K562 (cell line): ENCODE measurements around the gene RINT1. TPM values are rescaled to one million over a fixed set of nuclear protein-coding genes. Genes with fewer than 3 reads are reported as not detected.

ENCODE experiments used
- ATAC-seq: fragments of 200-7000 bp; cut with Tn5 transposase; 3 replicates; pipeline ENCODE4 v1.9.1; 2020; ENCODE audit warnings: moderate library complexity
- BruUV-seq: library from RNA; stranded (reverse); fragments of 400-500 nt; replicated peaks from 2 replicates; lab custom pipeline; 2021; lab: Mats Ljungman, UMichigan
- CTCF ChIA-PET: fragments of 300-600 bp; formaldehyde crosslinking; extraction: SDS; loops from one replicate; lab custom pipeline; 2021; ENCODE audit warnings: low intra/inter-chr PET ratio; lab: Yijun Ruan, JAX
- POLR2A ChIA-PET: fragments of 300-600, 350-650 bp; sonication (Branson Sonifier 250); formaldehyde crosslinking; extraction: SDS; loops from one replicate; lab custom pipeline; 2021; ENCODE audit warnings: antibody characterized with exemption, inconsistent platforms; lab: Yijun Ruan, JAX
- DNase-seq, 4 experiments: peaks; one replicate each; pipeline versions ENCODE4 v3.0.0 to v3.0.0-alpha.2; 2011 to 2018; ENCODE audit warnings: low spot score in 3 of 4, mixed read lengths in 3 of 4; ENCODE audit errors: extremely low read depth in 1 of 4
- FAIRE-seq: peaks from 2 replicates; lab custom pipeline; 2011; peaks lifted over from hg19 to GRCh38; lab: Jason Lieb, UNC
- H2AFZ ChIP-seq: 2 replicates; pipeline ENCODE4 v1.6.0; 2011; ENCODE audit warnings: low read depth, low read length, control low read depth, inconsistent platforms
- H3K27ac ChIP-seq: fragments of 200-600 bp; 3 replicates; pipeline ENCODE4 v1.8.0; 2011; ENCODE audit warnings: low read depth, mild to moderate bottlenecking, control low read depth, inconsistent platforms, low read length, moderate library complexity, mixed read lengths; ENCODE audit errors: extremely low read depth
- H3K27me3 ChIP-seq, 2 experiments: fragments of 300-600 bp in 1 of 2; 2 replicates in 1 of 2; 3 replicates in 1 of 2; pipeline versions ENCODE4 v1.6.0 to v1.8.0; 2011; ENCODE audit warnings: inconsistent platforms in 2 of 2, low read length in 2 of 2, mild to moderate bottlenecking in 1 of 2, mixed read lengths in 1 of 2, moderate library complexity in 1 of 2; ENCODE audit not compliant: control insufficient read depth in 2 of 2, insufficient read depth in 2 of 2
- H3K36me3 ChIP-seq: fragments of 300-600 bp; 3 replicates; pipeline ENCODE4 v1.8.0; 2011; ENCODE audit warnings: mild to moderate bottlenecking, low read length, inconsistent platforms; ENCODE audit not compliant: control insufficient read depth, insufficient read depth
- H3K4me1 ChIP-seq, 2 experiments: fragments of 200-600 bp in 1 of 2; replicated peaks in 1 of 2; 2 replicates in 1 of 2; 3 replicates in 1 of 2; pipeline versions ENCODE4 v1.5.1 to v1.8.0; 2011; ENCODE audit warnings: inconsistent platforms in 2 of 2, low read length in 2 of 2, mild to moderate bottlenecking in 1 of 2, mixed read lengths in 1 of 2, moderate library complexity in 1 of 2; ENCODE audit not compliant: control insufficient read depth in 2 of 2, insufficient read depth in 2 of 2
- H3K4me2 ChIP-seq: 2 replicates; pipeline ENCODE4 v1.6.1; 2011; ENCODE audit warnings: low read length, control low read depth, inconsistent platforms, mixed read lengths; ENCODE audit not compliant: insufficient read depth
- H3K4me3 ChIP-seq: fragments of 200-600 bp; sonication (generic), shearing (Covaris generic); 2 replicates; pipeline ENCODE4 v1.5.1; 2016; ENCODE audit warnings: control low read depth, inconsistent platforms
- H3K79me2 ChIP-seq: fragments of 200-600 bp; 3 replicates; pipeline ENCODE4 v1.8.0; 2011; ENCODE audit warnings: low read length, inconsistent platforms; ENCODE audit not compliant: control insufficient read depth, insufficient read depth
- H3K9ac ChIP-seq, 2 experiments: 2 replicates each; pipeline versions ENCODE4 v1.6.0 to v1.6.1; 2011; ENCODE audit warnings: low read depth in 2 of 2, low read length in 2 of 2, control low read depth in 1 of 2, inconsistent platforms in 1 of 2, mild to moderate bottlenecking in 1 of 2, mixed read lengths in 1 of 2; ENCODE audit not compliant: insufficient read depth in 1 of 2
- H3K9me1 ChIP-seq: one replicate; pipeline ENCODE4 v1.6.0; 2011; ENCODE audit warnings: inconsistent platforms, mild to moderate bottlenecking, low read length, moderate library complexity; ENCODE audit not compliant: control insufficient read depth, insufficient read depth
- H3K9me3 ChIP-seq: replicated peaks from 2 replicates; pipeline ENCODE4 v1.5.1; 2011; ENCODE audit warnings: low read depth, low read length, inconsistent platforms; ENCODE audit not compliant: control insufficient read depth, insufficient read depth
- H4K20me1 ChIP-seq: replicated peaks from 2 replicates; pipeline ENCODE4 v1.6.1; 2011; ENCODE audit warnings: low read length, inconsistent platforms, mixed read lengths; ENCODE audit not compliant: control insufficient read depth, insufficient read depth
- E2F6 ChIP-seq, 2 experiments: IDR thresholded peaks; 2 replicates each; pipeline ENCODE4 v1.6.1; 2011; ENCODE audit warnings: borderline replicate concordance in 1 of 2, control low read depth in 1 of 2, low read depth in 1 of 2, low read length in 1 of 2, mild to moderate bottlenecking in 1 of 2, mixed read lengths in 1 of 2, moderate library complexity in 1 of 2; ENCODE audit not compliant: insufficient read depth in 1 of 2, insufficient read length in 1 of 2, poor library complexity in 1 of 2, severe bottlenecking in 1 of 2; ENCODE audit errors: extremely low read depth in 1 of 2
- GATA2 ChIP-seq: sonication (generic); formaldehyde crosslinking; IDR thresholded peaks from 2 replicates; pipeline ENCODE4 v1.4.0; 2020; ENCODE audit warnings: mild to moderate bottlenecking, missing genetic modification reagents
- HIVEP1 ChIP-seq: fragments of 250-450 bp; sonication (Bioruptor Pico); IDR thresholded peaks from 2 replicates; pipeline ENCODE4 v1.4.0; 2020; ENCODE audit warnings: mild to moderate bottlenecking
- HSF4 ChIP-seq: fragments of 250-450 bp; sonication (Bioruptor Pico); IDR thresholded peaks from 2 replicates; pipeline ENCODE4 v2.1.2; 2022; ENCODE audit warnings: mild to moderate bottlenecking, moderate library complexity, borderline replicate concordance
- ILF3 ChIP-seq: fragments of 450-650 bp; IDR thresholded peaks from 2 replicates; pipeline ENCODE4 v1.6.1; 2018; ENCODE audit warnings: antibody characterized with exemption, mild to moderate bottlenecking, moderate library complexity, borderline replicate concordance
- IRF1 ChIP-seq: sonication (generic); formaldehyde crosslinking; IDR thresholded peaks from 2 replicates; pipeline ENCODE4 v1.8.0; 2022; ENCODE audit warnings: missing genetic modification reagents, mild to moderate bottlenecking, borderline replicate concordance
- KAT7 ChIP-seq: sonication (generic); formaldehyde crosslinking; IDR thresholded peaks from 2 replicates; pipeline ENCODE4 v1.8.0; 2022; ENCODE audit warnings: missing genetic modification reagents, mild to moderate bottlenecking, borderline replicate concordance
- LCOR ChIP-seq: sonication (generic); formaldehyde crosslinking; IDR thresholded peaks from 2 replicates; pipeline ENCODE4 v1.8.0; 2022; ENCODE audit warnings: mild to moderate bottlenecking, missing genetic modification reagents
- NR2F6 ChIP-seq: fragments of 450-650 bp; formaldehyde crosslinking; IDR thresholded peaks from 2 replicates; pipeline ENCODE4 v1.4.0; 2020; ENCODE audit warnings: mild to moderate bottlenecking
- NR4A1 ChIP-seq, 2 experiments: fragments of 250-450 bp in 1 of 2; fragments of 450-650 bp in 1 of 2; sonication (Bioruptor Pico) in 1 of 2; IDR thresholded peaks; 2 replicates each; pipeline versions ENCODE4 v1.4.0 to v1.6.1; 2016 to 2020; ENCODE audit warnings: mild to moderate bottlenecking in 2 of 2, missing compliant biosample characterization in 1 of 2, missing genetic modification characterization in 1 of 2, moderate library complexity in 1 of 2
- PCBP1 ChIP-seq: fragments of 200-400 bp; formaldehyde crosslinking; IDR thresholded peaks from 2 replicates; pipeline ENCODE4 v1.6.1; 2018; ENCODE audit warnings: mild to moderate bottlenecking, low read depth, low read length; ENCODE audit not compliant: poor library complexity, severe bottlenecking
- PHB ChIP-seq: fragments of 250-450 bp; sonication (Bioruptor Pico); IDR thresholded peaks from 2 replicates; pipeline ENCODE4 v1.5.0; 2021
- PPARD ChIP-seq: fragments of 250-450 bp; sonication (Bioruptor Pico); IDR thresholded peaks from 2 replicates; pipeline ENCODE4 v1.8.0; 2022; ENCODE audit warnings: inconsistent platforms, mild to moderate bottlenecking, moderate library complexity
- SMARCE1 ChIP-seq: fragments of 450-650 bp; IDR thresholded peaks from 2 replicates; pipeline ENCODE4 v1.7.1; 2016; ENCODE audit warnings: mild to moderate bottlenecking
- TGIF2 ChIP-seq: sonication (generic); formaldehyde crosslinking; IDR thresholded peaks from 2 replicates; pipeline ENCODE4 v1.8.1; 2022; ENCODE audit warnings: mild to moderate bottlenecking, missing genetic modification reagents, moderate library complexity
- TSC22D4 ChIP-seq: fragments of 450-650 bp; IDR thresholded peaks from 2 replicates; pipeline ENCODE4 v1.6.1; 2016; ENCODE audit warnings: missing genetic modification characterization, missing biosample characterization, control low read depth
- ZEB2 ChIP-seq: fragments of 450-650 bp; IDR thresholded peaks from 2 replicates; pipeline ENCODE4 v1.6.1; 2016
- ZNF212 ChIP-seq: fragments of 450-650 bp; formaldehyde crosslinking; IDR thresholded peaks from 2 replicates; pipeline ENCODE4 v1.4.0; 2020; ENCODE audit warnings: mild to moderate bottlenecking
- ZNF644 ChIP-seq: fragments of 200-800 bp; sonication (Bioruptor generic); IDR thresholded peaks from 2 replicates; pipeline ENCODE4 v1.6.1; 2016; ENCODE audit warnings: low read depth, missing genetic modification characterization, missing compliant biosample characterization
- WGBS: fragments of 100-300 bp; shearing (Covaris generic); methylation state at CpG from one replicate; pipeline ENCODE4 v1.1.6; 2016; ENCODE audit warnings: low coverage, mixed read lengths; ENCODE audit not compliant: insufficient coverage; ENCODE audit errors: missing lambda C conversion rate; 5-methylcytosine and 5-hydroxymethylcytosine counted together
- in situ Hi-C: fragments of 300-500 bp; cut with MboI; formaldehyde crosslinking; loops from 4 replicates; pipeline ENCODE4 v1.15.0; 2018; ENCODE audit warnings: inconsistent platforms, mixed read lengths
- intact Hi-C: fragments of 100-400 bp; cut with micrococcal nuclease; formaldehyde crosslinking; loops from 2 replicates; pipeline ENCODE4 v1.14.2; 2022
- polyA plus RNA-seq, 8 experiments: library from polyadenylated mRNA; depleted of rRNA in 4 of 8; stranded (reverse) in 5 of 8; unstranded in 3 of 8; fragments of >200 nt; fragmentation: Nextera tagmentation in 2 of 8; fragmentation: Illumina TruSeq in 1 of 8; extraction: Ambion mirVana in 2 of 8; extraction: Trizol in 1 of 8; gene quantifications; 2 replicates each; pipeline versions ENCODE4 v1.2.1 to v1.2.3, GENCODE V29; 2011 to 2014; ENCODE audit warnings: inconsistent platforms in 1 of 8, missing spikeins in 1 of 8
- total RNA-seq, 7 experiments: library from RNA; depleted of rRNA in 6 of 7; stranded (reverse); fragments of >200 nt in 6 of 7; fragmentation: Illumina TruSeq in 2 of 7; extraction: Trizol in 2 of 7; gene quantifications; 2 replicates each; pipeline versions ENCODE4 v1.2.1 to v1.2.3, GENCODE V29; 2011 to 2021; ENCODE audit warnings: low replicate concordance in 1 of 7

The RINT1 gene
- total and polyA plus RNA-seq, 9 of the 15 experiments (the other 6 are each of a cell fraction or from before 2014, with no cell fraction given), result 21.3 to 74.3 (median 27.4) TPM

GRCh38 chr7:105530546-105530945 lies 1.5 kb upstream of the RINT1 start (continued):
- TF ChIP-seq NR4A1 (CRISPR knock-in tag; IDR thresholded peaks at IDR 0.05) (no peak), NR4A1 (tag; IDR thresholded peaks at IDR 0.05) (no peak), HSF4 (no peak)

GRCh38 chr7:105532709-105533460 lies 884 bp downstream of the RINT1 start:
- peak overlapping the region; percentile 92 for H2AFZ ChIP-seq
- intact Hi-C loops, result no loop called here
- H3K79me2 ChIP-seq, result peaks cover 36% of the 10 kb centered on the region
- in situ Hi-C loops, result no loop called here
- peaks cover 10 to 12% of the 10 kb centered on the region in 2 experiments for H3K4me1 ChIP-seq
- no TSS peak for BruUV-seq
- TF ChIP-seq ZNF644 (tag), result no peak
- peak; percentile 81 for TF ChIP-seq KAT7 (CRISPR knock-in tag)
- TF ChIP-seq ILF3, result peak; percentile 41; the same call in 1 of the 2 replicates
- TF ChIP-seq IRF1 (CRISPR knock-in tag), result 0 out of 2 replicates have a peak, but pooled peaks have one; percentile 59
- TF ChIP-seq HIVEP1 (CRISPR knock-in tag), result 0 out of 2 replicates have a peak, but pooled peaks have one; percentile 57
- peak; percentile 15; the same call in 1 of the 2 replicates for TF ChIP-seq LCOR (CRISPR knock-in tag)
- no peak for TF ChIP-seq GATA2 (CRISPR knock-in tag)
- no peak for TF ChIP-seq PHB
- no peak for TF ChIP-seq SMARCE1
- TF ChIP-seq ZEB2, result no peak
- TF ChIP-seq PPARD (CRISPR knock-in tag), result no peak
- TF ChIP-seq TSC22D4 (tag), result no peak
- TF ChIP-seq TGIF2 (CRISPR knock-in tag), result 0 out of 2 replicates have a peak, but pooled peaks have one; percentile 49
- no peak for TF ChIP-seq PCBP1
- 0 out of 2 replicates have a peak, but pooled peaks have one; percentile 60 for TF ChIP-seq NR2F6 (CRISPR knock-in tag)
- TF ChIP-seq E2F6 (IDR thresholded peaks at IDR 0.05; ENCODE audit: borderline replicate concordance in 1 of 2, extremely low read depth in 1 of 2, insufficient read depth in 1 of 2, insufficient read length in 1 of 2, low read depth in 1 of 2, low read length in 1 of 2, poor library complexity in 1 of 2, severe bottlenecking in 1 of 2), result peak in 1 of 2 experiments; percentile 53
- 0 out of 2 replicates have a peak, but pooled peaks have one; percentile 35 for TF ChIP-seq ZNF212 (CRISPR knock-in tag)
- no peaks in the 10 kb centered on the region for H3K27me3 ChIP-seq
- DNase-seq, result peak in 1 of 4 experiments; percentile 11
- peaks cover 49% of the 10 kb centered on the region; the same call in 2 of the 3 replicates for H3K36me3 ChIP-seq
- peak overlapping the region; percentile 86 for H3K27ac ChIP-seq
- FAIRE-seq, result no peak
- no peaks in the 10 kb centered on the region for H4K20me1 ChIP-seq
- H3K9me1 ChIP-seq, result no peaks in the 10 kb centered on the region
- no peak for ATAC-seq
- H3K4me3 ChIP-seq, result peak overlapping the region; percentile 78
- ChIA-PET CTCF (interaction anchor here (0.6 kb wide), 1 partner anchor 521 kb away, joined by 3 read pairs; no protein-coding TSS in a partner anchor), POLR2A (interaction anchor here (0.6 to 2.1 kb wide), 11 partner anchors 10 to 550 kb away, joined by 3 to 16 read pairs (median 3); no protein-coding TSS in a partner anchor)
- H3K4me2 ChIP-seq, result peak overlapping the region; percentile 96
- WGBS, result 7% methylated on average over 12 of the region's 12 CpGs
- H3K9me3 ChIP-seq, result no peaks in the 10 kb centered on the region
- peak overlapping the region; percentile 95 to 98 for H3K9ac ChIP-seq
